CD14-positive monocyte (primary cell): ENCODE data around the gene NR0B2. TPM values are rescaled to one million over a fixed set of nuclear protein-coding genes. Genes with fewer than 3 reads are reported as not detected.

Experiments used
- DNase-seq, 3 donors: peaks; one replicate each; pipeline ENCODE4 v3.0.0-alpha.2; 2011 to 2022
- H2AFZ ChIP-seq: 2 replicates; pipeline ENCODE4 v1.6.0; 2012; ENCODE audit warnings: mild to moderate bottlenecking, low read depth, low read length, inconsistent platforms; ENCODE audit not compliant: insufficient read depth, poor library complexity, severe bottlenecking
- H3K27ac ChIP-seq, 2 donors: 1 replicate in 1 of 2; 2 replicates in 1 of 2; pipeline ENCODE4 v1.5.1; 2012 to 2013; ENCODE audit warnings: low read length in 2 of 2, control low read depth in 1 of 2, inconsistent platforms in 1 of 2, low read depth in 1 of 2, mild to moderate bottlenecking in 1 of 2
- H3K27me3 ChIP-seq, 2 donors: one replicate each; pipeline versions ENCODE4 v1.6.0 to v1.6.1; 2011 to 2013; ENCODE audit warnings: low read length in 2 of 2; ENCODE audit not compliant: control insufficient read depth in 2 of 2, insufficient read depth in 2 of 2
- H3K36me3 ChIP-seq, 2 donors: replicated peaks in 1 of 2; 1 replicate in 1 of 2; 2 replicates in 1 of 2; pipeline versions ENCODE4 v1.5.1 to v1.6.1; 2012 to 2013; ENCODE audit warnings: low read length in 2 of 2, control low read depth in 1 of 2, inconsistent platforms in 1 of 2, mild to moderate bottlenecking in 1 of 2; ENCODE audit not compliant: insufficient read depth in 2 of 2, control insufficient read depth in 1 of 2
- H3K4me1 ChIP-seq, 2 donors: 1 replicate in 1 of 2; 2 replicates in 1 of 2; pipeline versions ENCODE4 v1.5.1 to v1.6.1; 2012 to 2013; ENCODE audit warnings: low read length in 2 of 2, control low read depth in 1 of 2, inconsistent platforms in 1 of 2, mild to moderate bottlenecking in 1 of 2, moderate library complexity in 1 of 2; ENCODE audit not compliant: insufficient read depth in 2 of 2, control insufficient read depth in 1 of 2
- H3K4me2 ChIP-seq: replicated peaks from 2 replicates; pipeline ENCODE3; 2012; ENCODE audit warnings: low read length, moderate library complexity, mild to moderate bottlenecking; ENCODE audit not compliant: poor library complexity, severe bottlenecking; ENCODE audit errors: extremely low read depth
- H3K4me3 ChIP-seq, 3 experiments: fragments of 200-600 bp in 1 of 3; sonication (generic) in 1 of 3; replicated peaks in 1 of 3; 1 replicate in 2 of 3; 2 replicates in 1 of 3; pipeline ENCODE4 v1.5.1; 2011 to 2013; ENCODE audit warnings: low read length in 3 of 3, mild to moderate bottlenecking in 3 of 3, control low read depth in 2 of 3, low read depth in 2 of 3, inconsistent platforms in 1 of 3, moderate library complexity in 1 of 3
- H3K79me2 ChIP-seq: 2 replicates; pipeline ENCODE4 v1.6.0; 2012; ENCODE audit warnings: mild to moderate bottlenecking, control low read depth, inconsistent platforms, low read length, moderate library complexity; ENCODE audit not compliant: insufficient read depth
- H3K9ac ChIP-seq: 2 replicates; pipeline ENCODE4 v1.6.0; 2017; ENCODE audit warnings: low read length, mild to moderate bottlenecking; ENCODE audit not compliant: insufficient read depth, poor library complexity, severe bottlenecking
- H3K9me3 ChIP-seq, 2 donors: replicated peaks in 1 of 2; 1 replicate in 1 of 2; 2 replicates in 1 of 2; pipeline versions ENCODE4 v1.5.1 to v1.6.1; 2012 to 2013; ENCODE audit warnings: low read length in 2 of 2, control low read depth in 1 of 2; ENCODE audit not compliant: control insufficient read depth in 1 of 2, insufficient read depth in 1 of 2
- H4K20me1 ChIP-seq: 2 replicates; pipeline ENCODE4 v1.6.0; 2012; ENCODE audit warnings: mild to moderate bottlenecking, low read length, control low read depth, moderate library complexity; ENCODE audit not compliant: insufficient read depth
- H3K27ac Mint-ChIP-seq, 7 donors: one replicate each; pipeline ENCODE4 v1.8.0; 2020; ENCODE audit warnings: mild to moderate bottlenecking in 7 of 7, mixed read lengths in 7 of 7, moderate library complexity in 6 of 7, inconsistent platforms in 2 of 7
- H3K27me3 Mint-ChIP-seq, 3 donors: one replicate each; pipeline ENCODE4 v1.8.0; 2021 to 2022; ENCODE audit warnings: low read depth in 3 of 3, mild to moderate bottlenecking in 3 of 3, mixed read lengths in 3 of 3, moderate library complexity in 3 of 3, inconsistent platforms in 1 of 3
- H3K36me3 Mint-ChIP-seq, 2 donors: one replicate each; pipeline ENCODE4 v1.8.0; 2020; ENCODE audit warnings: mixed read lengths in 2 of 2, inconsistent platforms in 1 of 2, mild to moderate bottlenecking in 1 of 2
- H3K4me1 Mint-ChIP-seq: one replicate; pipeline ENCODE4 v1.8.0; 2020; ENCODE audit warnings: mild to moderate bottlenecking, mixed read lengths
- H3K4me3 Mint-ChIP-seq, 2 donors: one replicate each; pipeline ENCODE4 v1.8.0; 2020; ENCODE audit warnings: mild to moderate bottlenecking in 2 of 2, mixed read lengths in 2 of 2, moderate library complexity in 1 of 2
- H3K9me3 Mint-ChIP-seq, 7 donors: one replicate each; pipeline ENCODE4 v1.8.0; 2020 to 2022; ENCODE audit warnings: mixed read lengths in 7 of 7, mild to moderate bottlenecking in 6 of 7, moderate library complexity in 6 of 7, inconsistent platforms in 2 of 7
- CTCF ChIP-seq: fragments of 200-600 bp; IDR thresholded peaks from one replicate; pipeline ENCODE4 v1.8.0; 2022; ENCODE audit warnings: antibody characterized with exemption, mild to moderate bottlenecking
- WGBS: methylation state at CpG from one replicate; pipeline ENCODE4 v1.1.5; 2013; ENCODE audit warnings: missing lambda C conversion rate; ENCODE audit not compliant: insufficient coverage; 5-methylcytosine and 5-hydroxymethylcytosine counted together
- intact Hi-C, 2 donors: fragments of 100-400 bp; cut with micrococcal nuclease; formaldehyde crosslinking; loops; one replicate each; pipeline versions ENCODE4 v1.15.0 to v1.15.1; 2023
- polyA plus RNA-seq, 3 donors: library from polyadenylated mRNA; depleted of rRNA in 1 of 3; unstranded in 2 of 3; stranded (reverse) in 1 of 3; fragments of 300-500 nt in 2 of 3; fragments of >200 nt in 1 of 3; fragmentation: Illumina TruSeq in 2 of 3; gene quantifications; 1 replicate in 2 of 3; 2 replicates in 1 of 3; pipeline ENCODE4 v1.2.3, GENCODE V29; 2012 to 2021

The NR0B2 gene
- polyA plus RNA-seq, 3 donors: not detected

DNA sequence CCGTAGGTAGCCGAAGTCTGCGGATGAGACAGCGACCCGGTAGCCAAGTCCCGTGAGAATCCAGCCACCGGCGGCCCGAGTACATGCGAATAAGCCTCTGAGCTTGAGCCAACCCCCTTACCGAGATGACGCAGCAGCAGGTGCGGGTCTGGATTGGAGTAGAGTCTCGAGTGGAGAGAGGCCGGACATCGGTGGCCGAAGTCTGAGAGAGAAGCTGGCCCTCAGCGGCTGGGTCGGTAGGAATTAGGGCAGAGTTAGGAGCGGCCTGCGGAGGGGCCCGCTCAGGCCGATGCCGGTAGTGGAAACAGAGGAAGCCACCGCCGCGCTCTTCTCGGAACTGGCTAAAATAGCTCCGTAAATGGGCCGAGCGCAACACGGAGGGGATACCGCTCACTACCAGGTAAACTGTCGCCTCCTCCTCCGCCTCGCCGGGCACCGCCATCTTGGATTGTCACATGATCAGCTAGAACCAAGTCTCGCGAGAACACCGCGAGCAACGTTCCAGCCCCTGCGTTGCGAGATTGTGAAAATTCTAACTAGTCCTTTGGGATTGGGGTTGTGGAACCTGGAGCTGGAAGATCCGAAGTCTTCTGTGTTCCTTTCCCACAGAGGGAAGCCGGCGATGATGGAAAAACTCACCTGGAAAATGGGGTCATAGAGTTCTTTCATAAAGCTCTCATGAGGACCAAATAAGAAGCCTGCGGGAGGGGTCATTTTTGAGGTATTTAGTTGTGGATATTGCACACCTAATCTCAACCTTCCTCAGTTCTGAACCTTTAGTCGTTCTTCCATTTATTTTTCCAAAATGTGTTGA is 13.6 kb downstream of the NR0B2 start, which contains the start of gene GPATCH3:
Gene GPATCH3, minus strand, starts transcription at position 467 of the 814 bp plus-strand sequence. Its CDS starts 25 bp downstream, at position 442.
- Histone ChIP-seq H3K4me3 (peak within 1 kb of the TSS; percentile 77 to 86 (median 82)), H3K36me3 (peaks cover 19 to 27% of the 10 kb centered on the region in 2 donors), H3K4me2 (peak within 1 kb of the TSS; percentile 83), H2AFZ (peak within 1 kb of the TSS; percentile 87), H3K79me2 (peaks cover 44% of the 10 kb centered on the region), H4K20me1 (peaks cover 24% of the 10 kb centered on the region), H3K4me1 (peaks cover 15 to 25% of the 10 kb centered on the region in 2 donors), H3K27ac (peak within 1 kb of the TSS; percentile 90 to 96), H3K9ac (peak within 1 kb of the TSS; percentile 92), H3K9me3 (no peaks in the 10 kb centered on the region), H3K27me3 (no peaks in the 10 kb centered on the region)
- no peaks in the 10 kb centered on the region for H3K9me3 Mint-ChIP-seq
- peak; percentile 85 to 92 (median 89) for DNase-seq
- H3K27me3 Mint-ChIP-seq: peaks cover 0 to 2% (median 0%) of the 10 kb centered on the region in 3 donors
- TF ChIP-seq CTCF: no peak
- H3K4me1 Mint-ChIP-seq: peaks cover 21% of the 10 kb centered on the region
- 0% methylated on average over 40 of the region's 50 CpGs for WGBS
- H3K27ac Mint-ChIP-seq: peak within 1 kb of the TSS; percentile 96 to 99 (median 98)
- peak within 1 kb of the TSS; percentile 94 to 99 for H3K4me3 Mint-ChIP-seq
- peaks cover 26 to 37% of the 10 kb centered on the region in 2 donors for H3K36me3 Mint-ChIP-seq
- intact Hi-C loops: no loop called here

- no peak overlapping the region for H3K9ac ChIP-seq
- no peak overlapping the region for H3K4me3 ChIP-seq
- peaks cover 23% of the 10 kb centered on the region for H3K4me1 Mint-ChIP-seq
- no peak overlapping the region for H2AFZ ChIP-seq
- H3K4me3 Mint-ChIP-seq: no peak overlapping the region
- TF ChIP-seq CTCF: no peak
- peaks cover 52 to 66% of the 10 kb centered on the region in 2 donors for H3K36me3 Mint-ChIP-seq
- peaks cover 0 to 2% (median 1%) of the 10 kb centered on the region in 3 donors for H3K27me3 Mint-ChIP-seq
- no peak overlapping the region for H3K27ac ChIP-seq
- no peaks in the 10 kb centered on the region for H3K9me3 Mint-ChIP-seq
- H3K79me2 ChIP-seq: peaks cover 52% of the 10 kb centered on the region
- no peaks in the 10 kb centered on the region for H3K9me3 ChIP-seq
- peaks cover 15 to 25% of the 10 kb centered on the region in 2 donors for H3K4me1 ChIP-seq
- DNase-seq: no peak
- intact Hi-C loops: no loop called here
- H3K27me3 ChIP-seq: no peaks in the 10 kb centered on the region
- H3K36me3 ChIP-seq: peaks cover 47 to 55% of the 10 kb centered on the region in 2 donors
- peaks cover 34% of the 10 kb centered on the region for H4K20me1 ChIP-seq
- WGBS: 96% methylated on average over 8 of the region's 9 CpGs
- no peak overlapping the region for H3K4me2 ChIP-seq
- H3K27ac Mint-ChIP-seq: no peak overlapping the region
These were observed 16.4 kb downstream of the NR0B2 start for GRCh38 chr1:26897351-26897750.
